ENCODE results near the gene HRG.

DNA sequence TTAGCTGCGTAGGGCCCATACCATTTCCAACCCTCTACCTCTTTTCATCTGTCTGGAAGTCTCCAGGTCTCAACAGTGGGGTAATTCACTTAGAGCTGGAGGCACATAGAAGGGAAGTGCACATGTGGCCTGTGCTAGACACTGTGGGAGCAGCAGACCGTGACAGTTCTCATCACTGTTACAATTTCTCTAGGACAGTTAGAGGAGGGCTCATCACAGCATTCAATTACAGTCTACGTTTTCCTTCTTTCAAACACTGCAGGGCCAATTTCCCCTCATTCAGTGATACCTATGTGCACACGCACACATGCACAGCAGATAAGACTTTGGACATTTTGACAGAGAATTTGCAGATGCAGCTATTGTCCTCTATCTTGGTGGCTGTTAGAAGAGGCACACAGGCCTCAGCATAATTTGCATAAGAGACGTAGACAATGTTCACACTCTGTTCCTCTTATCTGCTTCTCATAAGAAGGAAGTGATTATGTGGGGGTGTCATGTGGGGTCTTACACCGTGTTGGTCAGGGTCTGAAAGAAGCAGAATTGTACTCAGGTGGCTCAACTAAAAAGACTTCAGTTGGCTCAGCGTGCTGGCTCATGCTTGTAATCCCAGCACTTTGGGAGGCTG, 12.6 kb upstream of the HRG start:
- TF ChIP-seq CTCF (optimal IDR thresholded peaks at IDR 0.05 in 1 of 3, IDR thresholded peaks at IDR 0.05 in 1 of 3, conservative IDR thresholded peaks at IDR 0.05 in 1 of 3; ENCODE audit: extremely low read depth in 1 of 3, insufficient read depth in 2 of 3, low read length in 3 of 3) (no peak), EZH2 (IDR thresholded peaks at IDR 0.05; ENCODE audit: low read length) (no peak)

Data from keratinocyte (primary cell).